RWPE1 (cell line): ENCODE data around the gene LCA5L.
"Not testable (repeated sequence)": the region's sequence is repeated elsewhere in the genome, so short reads cannot be mapped to it uniquely, and the experiment has no call there.

Experiments used
- CTCF ChIA-PET: fragments of 350-600 bp; sonication (Branson Sonifier 250); formaldehyde crosslinking; extraction: SDS; loops from one replicate; lab custom pipeline; 2021; lab: Yijun Ruan, JAX
- POLR2A ChIA-PET: fragments of 400-600 bp; formaldehyde crosslinking; extraction: SDS; loops from one replicate; lab custom pipeline; 2020; ENCODE audit warnings: antibody characterized with exemption; ENCODE audit not compliant: low non-redundant PET; lab: Yijun Ruan, JAX
- DNase-seq: peaks from one replicate; pipeline ENCODE4 v3.0.0; 2012; ENCODE audit warnings: low spot score
- H3K27ac ChIP-seq: fragments of 450-650 bp; 2 replicates; pipeline ENCODE4 v1.5.1; 2017
- TF ChIP-seq, protein P1 (sequence below): fragments of 450-650 bp; conservative IDR thresholded peaks from 2 replicates; pipeline ENCODE4 v1.5.1; 2017; ENCODE audit warnings: low read depth, mild to moderate bottlenecking

Gene LCA5L

DNA sequence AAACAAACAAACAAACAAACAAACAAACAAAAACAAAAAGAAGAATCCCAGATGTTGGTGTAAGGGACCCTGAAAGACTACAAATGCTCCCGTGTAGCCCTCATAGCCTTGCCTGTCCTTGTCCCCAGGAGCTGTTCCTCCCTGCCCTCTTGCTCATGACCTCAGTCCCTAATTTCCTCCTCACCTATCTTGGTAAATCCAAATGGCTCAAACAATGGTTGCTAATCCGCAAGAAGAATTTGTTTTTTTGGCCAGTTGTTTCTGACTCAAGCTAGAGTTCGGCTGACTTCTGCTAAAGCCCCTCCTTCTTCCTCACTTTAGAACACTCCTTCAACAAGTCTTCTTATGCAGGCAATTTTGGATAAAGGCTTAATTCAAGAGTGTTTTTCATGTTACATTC, 15.6 kb downstream of the LCA5L start:
- H3K27ac ChIP-seq, result no peak overlapping the region
- ChIA-PET CTCF (interaction anchor here (0.6 kb wide), 1 partner anchor 385 kb away, joined by 4 read pairs; no protein-coding TSS in a partner anchor), POLR2A (no interaction called here)
- TF ChIP-seq, protein P1, sequence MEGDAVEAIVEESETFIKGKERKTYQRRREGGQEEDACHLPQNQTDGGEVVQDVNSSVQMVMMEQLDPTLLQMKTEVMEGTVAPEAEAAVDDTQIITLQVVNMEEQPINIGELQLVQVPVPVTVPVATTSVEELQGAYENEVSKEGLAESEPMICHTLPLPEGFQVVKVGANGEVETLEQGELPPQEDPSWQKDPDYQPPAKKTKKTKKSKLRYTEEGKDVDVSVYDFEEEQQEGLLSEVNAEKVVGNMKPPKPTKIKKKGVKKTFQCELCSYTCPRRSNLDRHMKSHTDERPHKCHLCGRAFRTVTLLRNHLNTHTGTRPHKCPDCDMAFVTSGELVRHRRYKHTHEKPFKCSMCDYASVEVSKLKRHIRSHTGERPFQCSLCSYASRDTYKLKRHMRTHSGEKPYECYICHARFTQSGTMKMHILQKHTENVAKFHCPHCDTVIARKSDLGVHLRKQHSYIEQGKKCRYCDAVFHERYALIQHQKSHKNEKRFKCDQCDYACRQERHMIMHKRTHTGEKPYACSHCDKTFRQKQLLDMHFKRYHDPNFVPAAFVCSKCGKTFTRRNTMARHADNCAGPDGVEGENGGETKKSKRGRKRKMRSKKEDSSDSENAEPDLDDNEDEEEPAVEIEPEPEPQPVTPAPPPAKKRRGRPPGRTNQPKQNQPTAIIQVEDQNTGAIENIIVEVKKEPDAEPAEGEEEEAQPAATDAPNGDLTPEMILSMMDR, result no peak
- no peak for DNase-seq

DNA sequence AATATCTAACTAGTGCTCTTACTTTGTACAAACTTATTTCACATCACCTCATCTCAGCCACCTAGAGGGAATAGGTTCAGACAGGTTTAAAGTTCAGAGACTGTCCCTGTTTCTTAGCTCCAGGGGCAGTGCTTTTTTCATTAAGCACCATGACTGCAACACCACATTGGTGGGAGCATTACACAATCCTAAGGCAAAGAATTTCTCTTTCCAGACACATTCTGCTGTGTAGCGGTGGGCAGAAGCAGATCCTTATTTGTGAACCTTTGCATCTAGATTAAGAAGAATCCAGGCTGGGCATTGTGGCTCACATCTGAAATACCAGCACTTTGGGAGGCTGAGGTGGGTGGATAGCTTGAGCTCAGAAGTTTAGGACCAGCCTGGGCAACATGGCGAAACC, 16.1 kb downstream of the LCA5L start:
- no peak overlapping the region for H3K27ac ChIP-seq
- ChIA-PET CTCF (interaction anchor here (0.5 to 0.6 kb wide), 2 partner anchors 89 to 384 kb away, joined by 3 to 4 read pairs; no protein-coding TSS in a partner anchor), POLR2A (no interaction called here)
- DNase-seq, result no peak
- TF ChIP-seq, protein P1, result no peak

DNA sequence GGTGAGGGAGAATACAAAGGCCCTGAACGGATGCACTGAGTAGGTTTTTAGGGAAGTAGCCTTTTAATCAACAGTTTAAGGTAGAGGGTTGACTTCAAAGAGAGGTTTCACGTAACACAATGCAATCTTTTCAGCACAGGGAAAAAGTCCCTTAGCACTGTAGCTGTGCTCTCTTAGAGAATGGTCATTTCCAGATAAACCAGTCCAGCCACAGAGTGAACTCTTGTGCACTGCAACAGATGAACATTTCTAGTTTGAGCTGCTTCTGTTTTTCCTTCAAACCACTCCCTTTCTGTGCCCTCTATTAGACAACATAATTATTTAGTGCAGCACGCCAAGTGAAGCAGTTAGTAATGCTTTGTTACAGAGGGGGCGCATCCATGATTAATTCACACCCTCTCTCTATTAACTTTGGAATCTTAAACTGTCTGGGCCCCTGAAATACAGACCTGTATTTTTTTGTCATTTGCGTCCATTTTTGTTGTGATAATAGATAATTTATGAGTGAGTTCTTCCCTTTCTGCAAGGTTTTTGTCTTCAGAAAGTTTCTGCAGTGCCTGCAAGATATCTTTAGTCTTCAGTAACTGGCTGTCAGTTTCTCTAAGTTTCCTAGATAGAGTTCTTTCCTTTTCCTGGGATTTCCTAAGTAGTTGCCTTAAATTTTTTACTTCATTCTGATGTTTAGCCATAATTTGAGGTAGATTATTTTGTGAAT, 22.9 kb downstream of the LCA5L start:
- H3K27ac ChIP-seq, result no peak overlapping the region
- ChIA-PET CTCF (no interaction called here), POLR2A (no interaction called here)
- TF ChIP-seq, protein P1, result no peak
- no peak for DNase-seq

DNA sequence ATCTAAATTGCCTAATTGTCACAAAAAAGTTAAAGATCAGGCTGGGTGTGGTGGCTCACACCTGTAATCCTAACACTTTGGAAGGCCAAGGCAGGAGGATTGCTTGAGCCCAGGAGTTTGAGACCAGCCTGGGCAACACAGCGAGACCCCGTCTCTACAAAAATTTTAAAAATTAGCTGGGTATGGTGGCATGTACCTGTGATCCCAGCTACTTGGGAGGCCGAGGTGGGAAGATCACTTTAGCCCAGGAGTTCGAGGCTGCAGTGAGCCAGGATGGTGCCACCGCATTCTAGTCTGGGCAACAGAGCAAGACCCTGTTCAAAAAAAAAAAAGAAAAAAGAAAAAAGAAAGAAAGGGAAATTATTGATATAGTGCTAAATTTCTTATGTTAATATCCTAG, 26.4 kb downstream of the LCA5L start:
- H3K27ac ChIP-seq, CTCF ChIA-PET, DNase-seq, POLR2A ChIA-PET: not testable (repeated sequence)

DNA sequence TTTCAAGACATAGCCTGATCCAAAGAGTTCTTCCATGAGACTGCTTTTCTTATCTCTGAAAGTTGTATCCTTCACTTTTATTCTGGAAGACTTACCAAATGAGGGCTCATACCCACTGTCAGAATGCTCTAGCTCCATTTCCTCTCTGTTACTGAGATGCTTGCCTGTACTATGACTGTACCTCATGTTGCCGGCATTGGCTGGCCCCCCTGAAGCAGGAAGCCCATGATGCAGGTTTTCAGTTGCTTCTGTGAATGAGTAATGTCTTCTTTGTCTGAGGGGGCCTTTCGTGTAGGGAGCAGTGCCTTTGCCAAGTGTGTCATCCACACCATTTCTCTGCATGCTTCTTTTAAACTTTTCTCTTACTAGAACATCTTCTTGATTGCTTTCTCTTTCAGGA, 39.5 kb downstream of the LCA5L start:
- POLR2A ChIA-PET, result no interaction called here
- H3K27ac ChIP-seq, result no peak overlapping the region
- CTCF ChIA-PET, result no interaction called here
- no peak for DNase-seq
- TF ChIP-seq, protein P1, result no peak

DNA sequence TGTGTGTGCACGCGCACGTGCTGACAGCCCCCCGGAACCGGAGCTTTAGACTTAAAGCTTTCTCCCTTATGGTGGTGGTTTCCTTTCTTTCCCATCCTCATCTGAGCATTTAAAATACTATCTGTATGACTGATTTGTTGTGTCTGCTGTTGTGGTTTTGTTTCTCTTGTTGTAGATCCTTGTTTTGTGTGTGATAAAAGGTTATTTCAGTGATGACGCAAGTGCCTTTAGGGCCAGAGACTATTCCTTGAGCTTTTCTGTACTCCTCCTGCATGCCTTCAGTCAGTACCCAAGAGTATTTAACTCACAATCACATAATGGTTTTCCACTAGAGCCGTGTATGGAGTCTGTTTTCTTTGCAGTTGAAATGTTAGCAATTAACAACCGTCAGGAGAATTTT, 45.4 kb downstream of the LCA5L start:
- H3K27ac ChIP-seq, result no peak overlapping the region
- CTCF ChIA-PET, result interaction anchor here (1.0 kb wide), 1 partner anchor 42 kb away, joined by 6 read pairs; no protein-coding TSS in a partner anchor
- POLR2A ChIA-PET, result no interaction called here
- TF ChIP-seq, protein P1, result no peak
- DNase-seq, result no peak
